ENCODE data around the gene NR1D1.
"Not testable (repeated sequence)": the region's sequence is repeated elsewhere in the genome, so short reads cannot be mapped to it uniquely, and the experiment has no call there.

The NR1D1 gene

DNA sequence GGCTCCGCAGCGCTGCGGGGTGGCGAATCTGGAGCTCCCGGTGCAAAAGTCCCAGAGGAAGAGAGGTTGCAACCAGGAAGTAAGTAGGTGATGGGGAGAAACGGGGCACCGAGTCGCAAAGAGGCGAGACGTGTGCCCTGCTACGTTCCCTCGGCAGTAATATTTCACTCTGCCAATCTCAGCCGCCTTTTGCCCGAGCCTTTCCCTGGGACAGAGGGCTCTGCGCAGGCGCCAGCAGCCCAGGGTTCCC is at the start of gene NR1D1:
Gene NR1D1, minus strand, starts transcription at position 171 of the 250 bp plus-strand sequence. CDS start 495 bp downstream, outside the sequence.
- H3K27ac ChIP-seq (ENCODE audit: low read length), result peak within 1 kb of the TSS; percentile 98
- peaks cover 18 to 32% of the 10 kb centered on the region in 2 donors for H3K36me3 ChIP-seq (ENCODE audit: control insufficient read depth in 1 of 2, insufficient read depth in 2 of 2, low read length in 2 of 2)
- H3K4me3 ChIP-seq (ENCODE audit: low read depth in 1 of 2, low read length in 2 of 2), result peak within 1 kb of the TSS; percentile 88 to 95
- H3K27me3 ChIP-seq (ENCODE audit: low read depth, low read length), result no peaks in the 10 kb centered on the region
- H3K9me3 ChIP-seq (ENCODE audit: control insufficient read depth in 1 of 2, low read length in 2 of 2), result no peaks in the 10 kb centered on the region
- peaks cover 62 to 66% of the 10 kb centered on the region in 2 donors for H3K4me1 ChIP-seq (ENCODE audit: control insufficient read depth in 1 of 2, insufficient read depth in 2 of 2, low read length in 2 of 2)

DNA sequence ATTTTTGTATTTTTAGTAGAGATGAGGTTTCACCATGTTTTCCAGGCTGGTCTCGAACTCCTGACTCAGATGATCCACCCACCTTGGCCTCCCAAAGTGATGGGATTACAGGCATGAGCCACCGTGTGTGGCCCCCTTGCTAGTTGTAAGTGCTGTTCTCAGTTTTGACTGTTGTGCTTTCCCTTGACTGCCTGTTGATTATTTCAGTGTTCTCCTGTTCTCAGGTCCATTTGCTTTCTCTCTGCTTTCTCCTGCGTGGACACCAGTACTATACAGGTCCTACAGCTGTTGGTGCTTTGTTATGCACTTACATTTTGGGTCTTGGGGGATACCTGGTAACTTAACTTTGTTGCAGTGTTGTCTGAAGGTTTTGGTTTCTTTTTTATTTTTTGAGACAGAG is 48.1 kb upstream of the NR1D1 start:
- Histone ChIP-seq H3K4me1 (ENCODE audit: control insufficient read depth in 1 of 2, insufficient read depth in 2 of 2, low read length in 2 of 2) (peaks cover 0 to 17% of the 10 kb centered on the region in 2 donors), H3K36me3 (ENCODE audit: control insufficient read depth in 1 of 2, insufficient read depth in 2 of 2, low read length in 2 of 2) (peaks cover 23 to 28% of the 10 kb centered on the region in 2 donors), H3K4me3 (ENCODE audit: low read depth in 1 of 2, low read length in 2 of 2) (no peak overlapping the region), H3K9me3 (ENCODE audit: control insufficient read depth in 1 of 2, low read length in 2 of 2) (no peaks in the 10 kb centered on the region), H3K27ac (ENCODE audit: low read length) (no peak overlapping the region), H3K27me3 (ENCODE audit: low read depth, low read length) (no peaks in the 10 kb centered on the region)

DNA sequence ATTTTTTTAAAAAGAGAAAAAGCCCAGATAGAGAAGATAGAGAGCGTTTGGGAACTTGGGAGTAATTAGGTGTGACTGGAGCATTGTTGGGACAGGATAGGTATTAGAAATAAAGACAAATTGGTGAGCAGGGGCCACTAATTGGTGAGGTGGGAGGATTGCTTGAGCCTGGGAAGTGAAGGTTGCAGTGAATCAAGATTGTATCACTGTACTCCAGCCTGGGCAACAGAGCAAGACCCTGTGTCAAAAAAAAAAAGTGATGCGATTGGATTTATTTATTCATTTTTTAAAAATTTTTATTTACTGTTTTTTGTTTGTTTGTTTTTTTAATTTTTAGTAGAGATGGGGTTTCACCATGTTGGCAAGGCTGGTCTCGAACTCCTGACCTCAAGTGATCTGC is 45.1 kb upstream of the NR1D1 start:
- Histone ChIP-seq H3K4me1 (ENCODE audit: control insufficient read depth in 1 of 2, insufficient read depth in 2 of 2, low read length in 2 of 2) (peaks cover 11 to 24% of the 10 kb centered on the region in 2 donors), H3K9me3 (ENCODE audit: control insufficient read depth in 1 of 2, low read length in 2 of 2) (no peaks in the 10 kb centered on the region), H3K27ac (ENCODE audit: low read length) (no peak overlapping the region), H3K4me3 (ENCODE audit: low read depth in 1 of 2, low read length in 2 of 2) (no peak overlapping the region), H3K27me3 (ENCODE audit: low read depth, low read length) (no peaks in the 10 kb centered on the region), H3K36me3 (ENCODE audit: control insufficient read depth in 1 of 2, insufficient read depth in 2 of 2, low read length in 2 of 2) (peaks cover 23 to 29% of the 10 kb centered on the region in 2 donors)

DNA sequence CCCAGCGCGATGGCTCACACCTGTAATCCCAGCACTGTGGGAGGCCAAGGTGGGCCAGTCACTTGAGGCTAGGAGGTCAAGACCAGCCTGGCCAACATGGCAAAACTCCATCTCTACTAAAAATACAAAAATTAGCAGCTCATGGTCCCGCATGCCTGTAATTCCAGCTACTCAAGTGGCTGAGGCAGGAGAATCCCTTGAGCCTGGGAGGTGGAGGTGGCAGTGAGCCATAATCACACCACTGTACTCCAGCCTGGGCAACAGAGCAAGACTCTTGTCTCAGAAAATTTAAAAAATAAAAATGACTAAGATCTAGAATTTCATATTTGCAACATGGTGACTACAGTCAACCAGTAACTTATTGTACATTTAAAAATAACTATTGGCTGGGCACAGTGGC is 42.8 kb upstream of the NR1D1 start:
- H3K4me3 ChIP-seq (ENCODE audit: low read depth in 1 of 2, low read length in 2 of 2); H3K9me3 ChIP-seq (ENCODE audit: control insufficient read depth in 1 of 2, low read length in 2 of 2); H3K27ac ChIP-seq (ENCODE audit: low read length); H3K27me3 ChIP-seq (ENCODE audit: low read depth, low read length): not testable (repeated sequence)
- Histone ChIP-seq H3K36me3 (ENCODE audit: control insufficient read depth in 1 of 2, insufficient read depth in 2 of 2, low read length in 2 of 2) (peaks cover 12 to 20% of the 10 kb centered on the region in 2 donors), H3K4me1 (ENCODE audit: control insufficient read depth in 1 of 2, insufficient read depth in 2 of 2, low read length in 2 of 2) (peaks cover 16 to 30% of the 10 kb centered on the region in 2 donors)

DNA sequence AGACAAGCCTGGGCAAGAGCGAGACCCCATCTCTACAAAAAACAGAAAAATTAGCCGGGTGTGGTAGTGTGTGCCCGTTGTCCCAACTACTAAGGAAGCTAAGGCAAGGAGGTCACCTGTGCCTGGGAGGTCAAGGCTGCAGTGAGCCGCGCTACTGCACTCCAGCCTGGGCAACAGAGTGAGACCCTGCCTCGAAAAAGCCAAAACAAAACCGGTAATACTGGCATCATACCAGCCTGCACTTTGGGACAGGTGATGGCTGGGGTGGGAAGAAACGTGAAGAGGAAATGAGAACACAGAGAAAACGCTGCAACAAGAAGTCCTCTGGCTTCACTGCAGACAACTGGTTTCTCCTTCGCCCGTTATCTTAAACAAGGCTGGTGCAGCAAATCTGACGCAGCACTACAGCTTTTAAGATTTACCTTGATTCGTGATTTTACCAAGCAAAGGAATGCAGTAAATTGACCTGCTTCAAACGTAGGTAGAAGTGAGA is 39.2 kb upstream of the NR1D1 start:
- H3K36me3 ChIP-seq (ENCODE audit: control insufficient read depth in 1 of 2, insufficient read depth in 2 of 2, low read length in 2 of 2), result peaks cover 25 to 34% of the 10 kb centered on the region in 2 donors

DNA sequence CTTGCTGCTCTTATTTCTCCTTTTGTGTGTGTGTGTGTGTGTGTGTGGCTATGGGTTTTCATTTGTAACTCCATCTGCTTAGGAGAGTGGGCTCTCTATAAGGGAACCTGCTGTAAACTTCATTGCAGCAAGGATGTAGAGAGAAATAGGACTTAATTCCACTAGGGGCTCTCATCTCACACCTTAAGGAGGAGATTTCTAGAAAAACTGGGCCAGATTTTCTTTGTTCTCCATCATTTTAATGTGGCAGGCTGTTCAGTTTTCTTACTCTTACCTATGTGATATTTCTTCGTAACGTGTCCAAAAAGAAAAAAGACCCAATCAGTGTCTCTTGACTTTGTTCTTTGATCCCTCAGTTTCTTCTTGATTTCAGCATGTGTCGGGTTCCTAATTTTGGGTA is 35.4 kb upstream of the NR1D1 start:
- H3K9me3 ChIP-seq (ENCODE audit: control insufficient read depth in 1 of 2, low read length in 2 of 2), result no peaks in the 10 kb centered on the region
- peaks cover 51 to 55% of the 10 kb centered on the region in 2 donors for H3K36me3 ChIP-seq (ENCODE audit: control insufficient read depth in 1 of 2, insufficient read depth in 2 of 2, low read length in 2 of 2)
- H3K27me3 ChIP-seq (ENCODE audit: low read depth, low read length), result no peaks in the 10 kb centered on the region
- H3K27ac ChIP-seq (ENCODE audit: low read length), result no peak overlapping the region
- H3K4me1 ChIP-seq (ENCODE audit: control insufficient read depth in 1 of 2, insufficient read depth in 2 of 2, low read length in 2 of 2), result peaks cover 6 to 10% of the 10 kb centered on the region in 2 donors
- H3K4me3 ChIP-seq (ENCODE audit: low read depth in 1 of 2, low read length in 2 of 2), result no peak overlapping the region

More for the DNA sequence above, 39.2 kb upstream of the NR1D1 start:
- Histone ChIP-seq H3K27ac (ENCODE audit: low read length) (peak overlapping the region; percentile 98), H3K27me3 (ENCODE audit: low read depth, low read length) (no peaks in the 10 kb centered on the region), H3K4me3 (ENCODE audit: low read depth in 1 of 2, low read length in 2 of 2) (peak overlapping the region; percentile 75 to 81), H3K9me3 (ENCODE audit: control insufficient read depth in 1 of 2, low read length in 2 of 2) (no peaks in the 10 kb centered on the region), H3K4me1 (ENCODE audit: control insufficient read depth in 1 of 2, insufficient read depth in 2 of 2, low read length in 2 of 2) (peaks cover 16 to 23% of the 10 kb centered on the region in 2 donors)

DNA sequence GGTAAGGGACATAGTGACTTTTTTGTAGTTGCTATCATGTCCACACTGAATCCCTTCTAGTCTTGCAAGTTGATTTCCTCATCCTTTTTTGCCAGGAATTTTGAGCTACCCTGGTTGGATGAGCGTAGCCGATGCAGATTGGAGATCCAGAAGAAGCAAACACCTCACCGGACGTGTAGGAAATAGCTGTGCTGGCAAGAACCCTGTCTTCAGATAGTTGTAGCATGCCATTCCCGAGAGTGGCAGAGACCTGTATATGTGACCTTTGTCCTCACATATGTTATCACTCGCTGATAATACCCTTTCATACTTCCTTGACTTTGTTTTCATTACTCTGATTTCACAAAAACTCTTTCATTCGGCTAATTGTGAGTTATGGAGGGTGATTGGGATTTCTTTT is 33.8 kb upstream of the NR1D1 start:
- no peaks in the 10 kb centered on the region for H3K27me3 ChIP-seq (ENCODE audit: low read depth, low read length)
- peaks cover 58 to 71% of the 10 kb centered on the region in 2 donors for H3K36me3 ChIP-seq (ENCODE audit: control insufficient read depth in 1 of 2, insufficient read depth in 2 of 2, low read length in 2 of 2)
- H3K4me3 ChIP-seq (ENCODE audit: low read depth in 1 of 2, low read length in 2 of 2), result no peak overlapping the region
- no peaks in the 10 kb centered on the region for H3K9me3 ChIP-seq (ENCODE audit: control insufficient read depth in 1 of 2, low read length in 2 of 2)
- H3K4me1 ChIP-seq (ENCODE audit: control insufficient read depth in 1 of 2, insufficient read depth in 2 of 2, low read length in 2 of 2), result peaks cover 0 to 5% of the 10 kb centered on the region in 2 donors
- peak overlapping the region; percentile 36 for H3K27ac ChIP-seq (ENCODE audit: low read length)

DNA sequence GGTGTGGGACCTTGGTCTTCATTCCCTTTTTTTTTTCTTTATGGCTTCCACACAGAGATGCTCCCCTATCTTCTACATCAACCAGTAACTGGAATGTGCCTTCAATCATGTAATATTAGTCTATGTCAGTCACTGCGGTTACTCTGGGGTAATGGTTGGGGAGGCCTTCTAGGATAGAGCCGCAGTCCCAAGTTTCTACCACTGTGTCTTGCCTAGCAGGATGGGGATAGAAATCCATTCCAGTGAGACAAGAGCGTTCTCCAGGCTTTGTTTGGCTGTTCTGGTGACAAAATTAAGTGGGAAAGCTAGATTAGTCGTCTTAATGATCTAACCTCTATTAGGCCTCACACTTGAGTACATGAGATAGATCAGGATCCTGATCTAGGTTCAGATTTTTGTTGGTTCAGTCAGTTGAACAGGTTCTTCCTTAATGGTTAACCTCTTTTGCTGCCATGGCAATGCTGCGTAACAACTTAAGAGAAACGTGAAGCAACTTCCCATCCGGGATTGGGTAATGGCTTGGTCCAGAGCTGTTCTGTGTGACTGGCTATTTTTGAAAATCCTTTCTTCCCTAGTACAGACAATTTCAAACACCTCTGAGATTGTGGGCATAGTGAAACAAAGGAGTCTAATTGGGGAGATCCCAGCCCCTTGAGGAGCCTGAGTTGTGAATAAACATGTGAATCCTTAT is 30.1 kb upstream of the NR1D1 start:
- Histone ChIP-seq H3K36me3 (ENCODE audit: control insufficient read depth in 1 of 2, insufficient read depth in 2 of 2, low read length in 2 of 2) (peaks cover 56 to 78% of the 10 kb centered on the region in 2 donors), H3K9me3 (ENCODE audit: control insufficient read depth in 1 of 2, low read length in 2 of 2) (no peaks in the 10 kb centered on the region), H3K27ac (ENCODE audit: low read length) (no peak overlapping the region)

DNA sequence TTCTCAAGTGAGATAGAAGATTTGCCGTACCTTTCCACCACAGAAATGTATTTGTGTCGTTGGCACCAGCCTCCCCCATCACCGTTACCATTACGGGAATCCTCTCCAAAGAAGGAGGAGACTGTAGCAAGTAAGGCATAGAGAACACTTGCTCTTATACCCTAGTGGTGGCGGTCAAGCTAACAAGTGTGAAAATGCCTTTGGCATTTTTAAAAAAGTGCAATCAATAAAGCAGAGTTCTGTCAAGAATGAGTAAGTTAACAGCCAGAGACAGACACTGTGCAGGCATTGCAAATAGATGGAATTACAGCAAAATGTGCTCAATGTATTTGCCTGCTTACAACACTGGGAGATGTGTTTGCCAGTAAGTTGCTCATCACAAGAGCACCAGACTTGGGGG is 29.1 kb upstream of the NR1D1 start:
- Histone ChIP-seq H3K9me3 (ENCODE audit: control insufficient read depth in 1 of 2, low read length in 2 of 2) (no peaks in the 10 kb centered on the region), H3K36me3 (ENCODE audit: control insufficient read depth in 1 of 2, insufficient read depth in 2 of 2, low read length in 2 of 2) (peaks cover 46 to 68% of the 10 kb centered on the region in 2 donors), H3K4me1 (ENCODE audit: control insufficient read depth in 1 of 2, insufficient read depth in 2 of 2, low read length in 2 of 2) (peaks cover 5 to 8% of the 10 kb centered on the region in 2 donors), H3K27ac (ENCODE audit: low read length) (no peak overlapping the region), H3K27me3 (ENCODE audit: low read depth, low read length) (no peaks in the 10 kb centered on the region), H3K4me3 (ENCODE audit: low read depth in 1 of 2, low read length in 2 of 2) (no peak overlapping the region)

More for the DNA sequence above, 30.1 kb upstream of the NR1D1 start:
- Histone ChIP-seq H3K4me1 (ENCODE audit: control insufficient read depth in 1 of 2, insufficient read depth in 2 of 2, low read length in 2 of 2) (peaks cover 0 to under 1% of the 10 kb centered on the region in 2 donors), H3K4me3 (ENCODE audit: low read depth in 1 of 2, low read length in 2 of 2) (no peak overlapping the region), H3K27me3 (ENCODE audit: low read depth, low read length) (no peaks in the 10 kb centered on the region)

DNA sequence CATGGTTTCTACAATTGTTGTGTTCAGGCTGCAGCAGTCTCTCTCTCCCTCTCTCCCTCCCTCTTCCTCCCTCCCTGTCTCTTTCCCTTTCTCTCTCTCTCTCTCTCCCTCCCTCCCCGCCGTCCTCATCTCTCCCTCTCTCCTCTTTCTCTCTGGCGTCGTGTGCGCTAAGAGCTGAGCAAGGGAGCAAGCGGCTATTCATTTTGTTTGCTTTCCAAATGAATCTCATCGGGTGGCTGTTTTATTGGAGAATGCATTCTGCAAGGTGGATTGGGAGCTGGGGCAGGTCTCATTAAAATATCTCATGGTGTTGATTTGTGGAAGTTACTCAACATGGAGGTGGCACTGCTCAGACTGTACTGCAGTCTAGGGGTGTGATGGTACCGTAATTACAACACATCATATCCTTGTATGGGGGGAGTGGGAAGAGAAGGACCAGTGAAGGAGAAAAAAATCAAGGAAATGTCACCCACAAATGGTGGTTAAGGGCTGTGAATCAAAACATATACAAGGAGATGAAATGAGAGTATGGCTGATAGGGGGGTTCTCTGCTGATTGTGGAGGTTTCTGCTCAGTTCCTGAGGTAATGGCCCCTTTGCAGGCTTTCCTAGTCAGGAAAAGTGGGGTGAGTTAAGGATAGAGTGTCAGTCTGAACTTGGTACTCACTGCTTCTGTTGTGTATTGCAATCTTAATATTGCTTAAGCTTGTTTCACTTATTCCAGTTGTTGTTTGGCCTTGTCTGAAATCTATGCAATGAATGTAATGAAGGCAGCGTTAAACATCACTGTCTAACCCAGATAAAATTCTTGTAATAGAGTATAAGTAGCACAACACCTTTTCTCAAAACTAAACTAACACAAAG is 24.1 kb upstream of the NR1D1 start:
- peaks cover 7 to 28% of the 10 kb centered on the region in 2 donors for H3K4me1 ChIP-seq (ENCODE audit: control insufficient read depth in 1 of 2, insufficient read depth in 2 of 2, low read length in 2 of 2)

DNA sequence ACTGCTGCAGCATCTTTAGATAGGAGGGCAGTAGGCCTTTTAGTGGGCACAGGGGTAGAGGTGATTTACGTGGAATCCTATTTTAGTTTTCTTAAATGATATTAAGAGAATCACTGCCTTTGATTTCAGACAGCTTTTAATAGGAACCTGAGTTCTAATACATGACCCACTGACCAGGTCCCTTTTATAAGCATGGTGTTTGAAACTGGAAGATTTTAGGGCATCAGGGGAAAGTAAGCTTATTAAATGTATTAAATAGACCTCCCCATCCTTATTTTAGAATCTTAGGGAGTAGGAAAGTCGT is 23.4 kb upstream of the NR1D1 start:
- Histone ChIP-seq H3K9me3 (ENCODE audit: control insufficient read depth in 1 of 2, low read length in 2 of 2) (no peaks in the 10 kb centered on the region), H3K27ac (ENCODE audit: low read length) (peak overlapping the region; percentile 89), H3K4me3 (ENCODE audit: low read depth in 1 of 2, low read length in 2 of 2) (peak overlapping the region; percentile 98 to 100), H3K36me3 (ENCODE audit: control insufficient read depth in 1 of 2, insufficient read depth in 2 of 2, low read length in 2 of 2) (peaks cover 7 to 21% of the 10 kb centered on the region in 2 donors), H3K27me3 (ENCODE audit: low read depth, low read length) (no peaks in the 10 kb centered on the region), H3K4me1 (ENCODE audit: control insufficient read depth in 1 of 2, insufficient read depth in 2 of 2, low read length in 2 of 2) (peaks cover 7 to 28% of the 10 kb centered on the region in 2 donors)

More for the DNA sequence above, 24.1 kb upstream of the NR1D1 start:
- Histone ChIP-seq H3K27me3 (ENCODE audit: low read depth, low read length) (no peaks in the 10 kb centered on the region), H3K9me3 (ENCODE audit: control insufficient read depth in 1 of 2, low read length in 2 of 2) (no peaks in the 10 kb centered on the region), H3K36me3 (ENCODE audit: control insufficient read depth in 1 of 2, insufficient read depth in 2 of 2, low read length in 2 of 2) (peaks cover 11 to 29% of the 10 kb centered on the region in 2 donors), H3K4me3 (ENCODE audit: low read depth in 1 of 2, low read length in 2 of 2) (peak overlapping the region; percentile 98 to 100), H3K27ac (ENCODE audit: low read length) (peak overlapping the region; percentile 89)
